Left ventricle myocardium inferior (tissue), 1 donor: Measurements from ENCODE around the gene SPTBN5. TPM values are rescaled to one million over a fixed set of nuclear protein-coding genes. Genes with fewer than 3 reads are reported as not detected.

Experiments
- DNase-seq: peaks from one replicate; pipeline ENCODE4 v3.0.0-alpha.2; 2020
- H3K27ac ChIP-seq: fragments of 200-600 bp; replicated peaks from 2 replicates; pipeline ENCODE4 v1.8.0; 2021
- H3K27me3 ChIP-seq: fragments of 200-600 bp; 2 replicates; pipeline ENCODE4 v1.8.0; 2021; ENCODE audit warnings: low read depth
- H3K36me3 ChIP-seq: fragments of 200-600 bp; 2 replicates; pipeline ENCODE4 v1.8.0; 2021
- H3K4me1 ChIP-seq: fragments of 200-600 bp; 2 replicates; pipeline ENCODE4 v1.8.0; 2021
- H3K4me3 ChIP-seq: fragments of 200-600 bp; 2 replicates; pipeline ENCODE4 v1.8.0; 2021; ENCODE audit warnings: mild to moderate bottlenecking, moderate library complexity
- H3K9me3 ChIP-seq: fragments of 200-600 bp; replicated peaks from 2 replicates; pipeline ENCODE4 v1.8.0; 2021
- CTCF ChIP-seq: fragments of 200-600 bp; IDR thresholded peaks from 2 replicates; pipeline ENCODE4 v1.8.0; 2021; ENCODE audit warnings: antibody characterized with exemption, mild to moderate bottlenecking, borderline replicate concordance
- intact Hi-C: fragments of 100-400 bp; cut with micrococcal nuclease; formaldehyde crosslinking; loops from one replicate; pipeline ENCODE4 v1.11.0; 2022
- total RNA-seq: library from RNA; stranded (reverse); fragmentation: NEBNext Ultra II Directional; extraction: Animal tissue kit (Norgen Biotek cat#: 25700); gene quantifications from one replicate; pipeline ENCODE4 v1.2.1, GENCODE V29; 2021
- donor health status: DM: no; HTN: yes; CAD: no; lungs with severe emphysema.

SPTBN5 gene
- total RNA-seq, 1 donor from 2014 or later: 2.7 TPM

GRCh38 chr15:41895491-41895890, 1.6 kb upstream of the SPTBN5 start:
- intact Hi-C loops: no loop called here

GRCh38 chr15:41894791-41895463, 1.1 kb upstream of the SPTBN5 start:
- peak overlapping the region; percentile 91 for H3K27ac ChIP-seq
- peaks cover 46% of the 10 kb centered on the region for H3K4me1 ChIP-seq
- H3K27me3 ChIP-seq: no peaks in the 10 kb centered on the region
- H3K9me3 ChIP-seq: no peaks in the 10 kb centered on the region
- H3K4me3 ChIP-seq: peak overlapping the region; percentile 64
- intact Hi-C loops: no loop called here
- H3K36me3 ChIP-seq: peaks cover 29% of the 10 kb centered on the region
- peak; percentile 33 for TF ChIP-seq CTCF
- peak; percentile 82 for DNase-seq

More at GRCh38 chr15:41895491-41895890, 1.6 kb upstream of the SPTBN5 start:
- H3K4me3 ChIP-seq: peak overlapping the region; percentile 64
- H3K9me3 ChIP-seq: no peaks in the 10 kb centered on the region
- no peaks in the 10 kb centered on the region for H3K27me3 ChIP-seq
- peaks cover 51% of the 10 kb centered on the region for H3K4me1 ChIP-seq
- TF ChIP-seq CTCF: no peak
- peaks cover 35% of the 10 kb centered on the region for H3K36me3 ChIP-seq
- peak overlapping the region; percentile 91 for H3K27ac ChIP-seq
- no peak for DNase-seq

DNA sequence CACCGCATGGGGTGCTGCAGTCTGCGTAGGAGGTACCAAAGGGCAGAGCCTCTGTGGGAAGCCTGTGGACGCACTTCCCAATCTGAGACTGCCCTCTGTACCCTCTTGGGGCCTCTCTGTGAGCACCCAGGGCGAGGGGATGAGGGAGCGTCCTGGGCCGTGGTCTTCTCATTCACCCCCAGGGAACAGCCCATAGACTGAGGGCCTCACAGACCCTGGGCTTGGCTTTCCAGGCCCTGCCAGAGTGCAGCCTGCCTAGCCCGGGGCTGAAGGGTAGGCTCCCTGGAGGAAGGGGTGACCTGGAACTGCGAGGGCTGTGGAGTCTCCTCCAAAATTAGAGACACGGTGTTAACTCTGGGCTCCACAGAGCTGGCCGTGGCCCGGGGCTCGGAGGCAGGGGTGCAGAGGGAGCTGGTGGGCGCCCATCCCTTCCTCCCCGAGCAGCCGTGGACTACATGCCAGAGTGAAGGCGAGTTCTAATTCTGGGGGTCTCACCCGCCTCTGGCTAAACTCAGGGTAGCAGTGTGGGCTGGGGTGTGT, 468 bp upstream of the SPTBN5 start:
- DNase-seq: no peak
- peak overlapping the region; percentile 91 for H3K27ac ChIP-seq
- intact Hi-C loops: no loop called here

DNA sequence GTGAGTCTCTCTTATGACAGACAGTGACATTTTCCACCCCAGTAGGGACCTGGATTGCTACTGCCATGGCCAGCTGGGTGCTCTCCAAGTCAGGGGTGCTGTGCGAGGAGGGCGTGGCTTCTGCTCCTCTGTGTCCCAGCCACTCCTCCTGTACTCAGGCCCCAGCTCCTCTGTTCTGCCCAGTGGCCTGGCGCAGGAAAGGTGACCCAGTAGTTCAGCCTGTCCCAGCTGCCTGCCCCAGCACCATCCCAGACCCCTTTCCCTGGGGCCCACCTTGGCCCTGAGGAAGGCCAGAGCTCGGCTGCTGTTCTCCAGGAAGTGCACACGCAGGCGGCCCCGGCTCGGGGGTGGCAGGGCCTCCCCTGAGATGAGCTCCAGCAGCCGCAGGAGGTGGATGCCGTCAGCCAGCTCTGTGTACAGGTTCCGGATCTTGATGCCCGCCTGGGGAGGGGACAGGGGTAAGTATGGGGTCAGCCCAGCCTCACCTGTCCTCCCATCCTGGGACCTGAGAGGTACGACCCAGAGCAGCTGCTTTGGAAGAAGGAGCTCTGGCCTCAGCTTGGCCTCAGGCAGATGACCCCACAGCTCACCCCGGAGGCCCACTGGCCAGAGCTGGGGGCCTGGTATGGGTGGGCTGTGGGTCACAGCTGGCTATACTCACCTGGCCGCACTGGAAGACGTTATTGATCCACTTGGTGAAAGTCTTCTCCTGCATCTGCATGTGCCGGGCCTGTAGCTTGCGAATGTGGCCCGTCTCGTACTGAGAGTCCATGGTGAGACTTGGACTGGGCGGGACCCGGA, 1.0 kb downstream of the SPTBN5 start:
- intact Hi-C loops: no loop called here
- peak overlapping the region; percentile 91 for H3K27ac ChIP-seq
- DNase-seq: peak; percentile 84

More for the DNA sequence above, 468 bp upstream of the SPTBN5 start:
- peaks cover 43% of the 10 kb centered on the region for H3K4me1 ChIP-seq
- H3K27me3 ChIP-seq: no peaks in the 10 kb centered on the region
- H3K36me3 ChIP-seq: peaks cover 23% of the 10 kb centered on the region
- H3K9me3 ChIP-seq: no peaks in the 10 kb centered on the region
- TF ChIP-seq CTCF: no peak
- H3K4me3 ChIP-seq: peak overlapping the region; percentile 64

More for the DNA sequence above, 1.0 kb downstream of the SPTBN5 start:
- no peak for TF ChIP-seq CTCF
- peaks cover 8% of the 10 kb centered on the region for H3K36me3 ChIP-seq
- no peaks in the 10 kb centered on the region for H3K9me3 ChIP-seq
- H3K27me3 ChIP-seq: no peaks in the 10 kb centered on the region
- peaks cover 43% of the 10 kb centered on the region for H3K4me1 ChIP-seq
- peak overlapping the region; percentile 64 for H3K4me3 ChIP-seq
